Myocyte (in vitro differentiated cells): ENCODE measurements around the gene MFSD12. TPM values are rescaled to one million over a fixed set of nuclear protein-coding genes. Genes with fewer than 3 reads are reported as not detected.

Source experiments
- DNase-seq: peaks from one replicate; pipeline ENCODE4 v3.0.0-alpha.2; 2012; ENCODE audit warnings: low read depth
- total RNA-seq: library from RNA; depleted of rRNA; stranded (reverse); fragments of >200 nt; gene quantifications from 2 replicates; pipeline ENCODE4 v1.2.3, GENCODE V29; 2014

The MFSD12 gene
- total RNA-seq, 1 donor from 2014 or later = 107 TPM

DNA sequence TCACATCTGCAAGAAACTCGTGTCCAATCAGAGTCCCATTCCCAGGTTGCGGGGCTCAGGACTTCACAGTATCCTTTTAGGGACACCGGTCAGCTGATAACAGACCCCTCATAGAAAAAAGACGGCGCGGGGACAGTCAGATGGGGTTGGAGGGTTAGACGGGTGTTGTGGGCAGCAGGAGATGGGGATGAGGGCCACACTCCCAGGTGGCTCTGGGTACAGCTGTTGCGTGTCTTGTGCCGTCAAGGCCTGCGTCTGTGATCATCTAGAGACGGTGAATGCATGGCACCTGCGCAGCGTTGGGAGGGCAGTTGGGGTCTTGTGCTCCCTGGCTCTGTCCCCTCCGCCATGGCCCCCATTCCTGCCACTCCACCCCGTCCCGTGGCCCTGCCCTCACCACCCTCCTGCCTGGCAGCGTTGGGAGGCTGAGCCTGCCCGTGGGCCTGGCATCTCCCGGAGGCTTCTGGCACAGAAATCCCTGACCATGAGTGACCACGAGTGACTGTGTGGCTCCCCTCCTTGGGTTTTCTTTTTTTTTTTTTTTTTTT is 32.4 kb downstream of the MFSD12 start:
- DNase-seq = no peak

- DNase-seq = no peak
These were observed 33.1 kb downstream of the MFSD12 start for GRCh38 chr19:3524078-3524842.

GRCh38 chr19:3523361-3524077 is 33.9 kb downstream of the MFSD12 start:
- no peak for DNase-seq

DNA sequence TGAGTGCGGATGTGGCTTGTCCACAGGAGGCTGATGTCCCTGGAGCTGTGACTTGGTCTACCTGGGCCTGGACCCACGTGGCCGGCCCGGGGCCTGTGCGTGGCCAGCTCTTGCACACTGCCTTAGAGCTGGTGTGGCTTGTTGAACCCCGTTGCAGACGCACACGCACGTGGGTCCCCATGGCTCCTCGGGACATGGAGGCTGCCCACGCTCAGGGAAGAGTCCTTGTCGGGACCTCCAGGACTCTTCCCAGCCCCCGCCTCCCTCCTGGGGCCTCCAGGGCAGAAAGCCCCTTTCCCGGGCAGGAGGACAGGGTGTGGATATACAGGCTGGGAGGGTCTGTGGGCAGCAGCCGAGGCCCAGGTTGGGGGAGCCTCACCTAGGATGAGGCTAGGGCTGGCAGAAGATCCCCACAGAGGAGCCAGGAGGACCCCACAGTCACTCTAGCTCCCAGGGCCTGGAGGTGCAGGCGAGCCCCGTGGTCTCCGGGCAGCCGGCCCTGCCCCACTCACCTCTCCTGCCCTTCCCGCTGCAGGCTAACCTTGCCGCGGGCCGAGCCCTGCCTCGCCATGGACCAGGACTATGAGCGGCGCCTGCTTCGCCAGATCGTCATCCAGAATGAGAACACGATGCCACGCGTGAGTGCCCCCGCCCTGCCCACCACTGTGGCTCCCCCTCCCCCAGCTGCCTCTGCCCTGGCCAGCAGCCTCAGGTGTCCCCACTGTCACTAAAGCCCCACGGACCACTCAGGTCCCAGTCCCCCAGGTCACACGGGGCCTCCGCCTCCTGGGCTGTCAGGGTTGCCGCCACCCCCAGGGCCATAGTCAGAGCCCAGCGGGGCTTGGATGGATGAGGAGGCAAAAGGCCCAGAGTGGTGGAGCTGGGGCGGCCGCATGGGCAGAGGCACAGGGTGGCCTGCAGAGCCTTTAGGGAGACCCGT is 34.7 kb downstream of the MFSD12 start:
- DNase-seq = no peak

DNA sequence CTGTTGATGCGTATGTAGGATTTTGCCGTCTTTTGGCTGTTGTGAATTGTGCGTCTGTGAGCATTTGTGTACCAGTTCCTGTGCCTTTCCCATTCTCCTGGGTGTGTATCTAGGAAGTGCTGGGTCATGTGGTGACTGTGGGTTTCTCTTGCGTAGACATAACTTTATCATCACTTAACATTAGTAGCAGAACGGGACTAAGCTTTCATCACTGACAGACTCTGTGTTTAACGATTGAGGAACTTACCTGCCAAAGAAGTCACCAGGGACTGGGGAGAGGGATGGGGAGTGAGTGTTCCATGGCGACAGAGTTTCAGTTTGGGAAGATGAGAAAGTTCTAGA is 36.3 kb downstream of the MFSD12 start:
- DNase-seq = no peak

DNA sequence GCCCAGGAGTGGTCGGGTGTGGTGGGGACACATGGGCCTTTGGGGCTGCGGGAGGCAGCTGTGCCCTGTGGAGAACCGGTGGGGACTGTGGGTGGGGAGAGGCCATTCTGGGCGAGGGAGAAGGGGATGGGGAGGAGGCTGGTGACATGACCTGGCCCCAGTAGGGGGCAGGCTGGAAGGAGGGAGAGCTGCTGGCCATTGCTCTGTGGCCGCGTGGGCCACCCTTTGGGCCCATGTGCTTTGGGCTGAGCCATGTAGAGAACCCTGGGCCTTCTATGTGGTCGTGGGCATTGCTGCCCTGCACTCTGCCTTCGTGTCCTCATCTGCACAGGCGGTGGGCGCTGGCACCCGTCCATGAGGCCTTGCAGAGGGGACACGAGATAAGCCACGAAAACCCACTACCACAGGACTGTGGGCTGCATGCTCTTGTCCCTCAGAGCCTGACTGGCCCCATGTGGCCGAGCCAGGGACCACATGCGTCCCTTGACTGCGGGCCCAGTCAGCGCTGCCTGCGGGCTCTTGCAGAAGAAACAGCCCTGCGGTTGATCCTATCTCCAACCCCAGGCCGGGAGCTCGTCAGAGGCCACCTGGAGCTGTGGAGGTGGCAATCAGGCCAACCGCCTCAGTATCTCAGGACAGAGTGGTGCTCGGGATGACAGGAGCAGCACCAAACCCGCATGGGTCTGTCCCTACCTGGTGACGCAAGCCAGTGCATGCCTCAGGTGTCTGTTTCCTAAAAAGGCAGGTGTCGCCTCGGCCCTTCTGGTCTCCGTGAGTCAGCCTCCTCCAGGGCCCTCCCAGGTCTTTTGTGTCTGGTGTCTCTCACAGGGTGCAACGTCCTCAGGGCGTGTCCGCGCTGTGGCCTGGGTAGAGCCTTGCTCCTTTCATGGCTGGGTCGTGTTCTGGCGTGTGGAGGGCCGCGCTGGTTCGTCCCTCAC is 37.0 kb downstream of the MFSD12 start:
- peak; percentile 52 for DNase-seq

DNA sequence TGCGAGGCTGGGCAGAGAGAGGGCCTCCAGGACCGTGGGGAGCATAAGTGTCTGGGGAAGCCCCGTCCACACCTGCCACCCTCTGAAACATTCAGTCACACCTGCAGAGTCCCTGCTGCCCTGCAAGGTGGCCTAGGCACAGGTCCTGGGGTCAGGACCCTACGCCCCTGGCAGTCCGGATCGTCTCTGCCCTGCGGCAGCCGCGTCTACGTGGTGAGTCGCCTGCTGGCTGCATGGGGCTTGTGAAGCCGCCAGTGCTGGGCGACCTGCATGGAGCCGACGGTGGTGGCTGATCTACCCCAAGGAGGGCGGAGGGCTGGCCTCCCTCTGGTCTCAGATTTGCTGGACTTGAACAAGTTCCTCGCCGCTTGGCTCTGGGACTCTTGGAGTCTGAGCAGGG is 38.3 kb downstream of the MFSD12 start:
- DNase-seq = no peak

DNA sequence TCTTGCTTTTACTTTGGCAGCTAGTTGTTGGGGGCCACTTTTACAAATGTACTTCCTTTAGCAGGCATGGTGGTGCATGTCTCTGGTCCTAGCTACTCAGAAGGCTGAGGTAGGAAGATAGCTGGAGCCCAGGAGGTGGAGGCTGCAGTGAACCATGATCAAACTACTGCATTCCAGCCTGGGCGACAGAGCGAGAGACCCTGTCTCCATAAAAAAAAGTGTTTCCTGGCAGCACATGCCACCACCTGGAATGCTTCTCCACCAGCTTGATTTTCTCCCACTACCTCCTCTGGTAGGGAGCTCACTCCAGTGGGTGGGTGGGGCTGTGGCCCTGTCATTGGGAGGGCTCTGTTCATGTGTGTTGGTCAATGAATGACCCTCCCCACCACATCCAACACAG is 38.7 kb downstream of the MFSD12 start:
- DNase-seq = no peak

DNA sequence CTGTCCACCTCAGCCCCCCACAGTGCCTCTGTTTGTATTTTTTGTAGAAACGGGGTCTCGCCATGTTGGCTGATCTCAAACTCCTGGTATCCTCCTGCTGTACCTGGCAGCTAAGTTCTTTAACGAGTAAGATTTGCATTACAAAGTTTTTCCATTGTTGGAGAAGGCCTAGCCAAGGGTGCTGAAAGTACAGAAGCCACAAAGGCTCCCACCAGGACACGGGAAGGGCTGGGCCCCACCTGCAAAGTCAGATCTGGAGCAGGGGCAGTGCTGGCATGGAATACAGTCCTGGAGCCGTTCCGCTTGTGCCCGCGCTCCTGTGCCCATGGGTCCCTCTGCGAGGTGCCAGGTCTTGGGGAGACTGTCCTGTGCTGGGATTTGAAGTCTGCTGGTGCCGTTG is 39.1 kb downstream of the MFSD12 start:
- no peak for DNase-seq

- DNase-seq = no peak
These were observed 39.7 kb downstream of the MFSD12 start for GRCh38 chr19:3517638-3518037.

DNA sequence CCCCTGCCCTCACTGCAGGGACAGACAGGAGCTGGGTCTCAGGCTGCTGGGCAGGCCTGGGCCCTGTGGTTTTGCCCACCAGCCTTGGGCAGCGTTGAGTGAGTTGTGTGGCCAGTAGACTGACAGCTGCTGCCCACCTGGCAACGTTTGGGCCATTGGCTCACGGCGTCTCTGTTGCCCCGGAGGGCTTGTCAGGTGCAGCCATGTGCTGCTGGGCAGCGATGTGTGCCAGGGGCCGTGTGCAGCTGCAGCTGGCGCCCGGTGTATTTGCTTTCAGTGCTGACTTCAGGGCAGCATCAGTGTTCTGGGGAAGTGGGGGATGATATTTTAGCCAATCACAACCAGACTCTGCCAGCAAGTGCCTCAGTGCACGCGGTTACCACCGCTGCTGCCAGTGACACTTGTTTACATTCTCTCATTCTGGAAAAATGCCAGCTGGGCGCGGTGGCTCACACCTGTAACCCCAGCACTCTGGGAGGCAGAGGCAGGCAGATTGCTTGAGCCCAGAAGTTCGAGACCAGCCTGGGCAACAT is 40.6 kb downstream of the MFSD12 start:
- peak; percentile 82 for DNase-seq

DNA sequence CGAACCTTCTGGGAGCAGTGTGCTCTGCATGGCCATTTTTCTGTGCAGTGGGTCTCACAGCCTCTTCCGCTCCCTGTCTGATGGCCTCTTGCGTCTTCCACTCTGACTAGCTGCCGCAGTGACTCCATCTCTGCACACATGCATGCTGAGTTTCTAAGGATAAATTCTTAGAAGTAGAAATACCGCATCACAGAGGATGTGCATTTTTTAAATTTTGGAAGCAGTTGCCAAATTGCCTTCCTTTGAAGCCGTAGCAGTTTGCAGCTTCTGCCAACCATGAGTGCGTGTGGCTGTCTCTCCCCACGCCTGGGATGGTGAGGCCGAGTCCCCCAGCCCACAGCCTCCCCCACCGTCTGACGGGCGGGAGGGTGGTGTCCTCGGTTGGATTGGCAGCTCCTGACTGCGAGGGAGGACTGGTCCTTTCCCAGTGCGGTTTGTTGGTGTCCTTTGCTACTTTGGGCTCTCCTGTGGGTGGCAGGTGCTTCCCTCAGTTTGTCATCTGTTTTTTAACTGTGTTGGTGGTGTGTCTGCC is 41.4 kb downstream of the MFSD12 start:
- DNase-seq = no peak

- DNase-seq = no peak
These were observed 42.5 kb downstream of the MFSD12 start for GRCh38 chr19:3514930-3515329.

DNA sequence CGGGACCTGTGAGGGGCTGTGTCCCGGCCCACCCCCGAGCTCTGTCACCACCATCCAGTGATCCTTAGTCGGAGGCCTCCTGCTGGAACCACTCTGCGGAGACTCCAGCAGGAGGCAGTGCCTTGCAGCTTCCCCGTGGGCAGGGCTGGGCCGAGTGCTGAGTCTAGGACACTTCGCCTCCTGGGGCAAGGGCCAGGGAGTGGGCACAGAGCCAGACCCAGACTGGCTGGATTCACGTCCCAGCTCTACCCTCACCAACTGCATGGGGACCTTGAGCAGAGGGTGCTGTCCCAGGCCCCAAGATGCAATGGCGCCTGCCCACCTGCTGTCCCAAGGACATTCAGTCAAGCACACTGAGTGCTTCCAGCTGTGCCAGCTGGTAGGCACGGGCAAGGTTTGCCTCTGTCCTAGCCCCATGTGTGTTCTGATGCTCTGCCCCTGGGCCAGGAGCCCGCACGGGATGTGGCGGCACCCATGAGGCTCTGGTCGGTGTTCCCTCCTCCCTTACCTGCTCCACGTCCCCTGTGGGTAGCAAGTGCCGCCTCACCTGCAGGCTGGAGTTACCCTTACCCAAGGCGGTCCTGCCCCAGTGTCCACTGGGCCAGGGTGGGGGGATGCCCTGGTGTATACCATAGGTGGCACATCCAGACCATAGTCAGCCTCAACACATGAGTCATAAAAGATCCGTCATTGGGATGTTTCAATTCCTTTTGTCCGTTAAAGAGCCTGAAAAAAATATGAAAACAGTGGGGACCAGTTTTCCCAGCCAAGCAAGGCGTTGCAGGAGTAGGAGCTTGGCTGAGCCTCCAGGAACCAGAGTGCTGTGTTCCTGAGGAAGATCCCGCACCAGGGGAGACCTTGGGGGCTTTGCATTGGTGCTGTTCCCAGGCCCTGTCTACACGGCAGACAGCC is 43.9 kb downstream of the MFSD12 start:
- no peak for DNase-seq

DNA sequence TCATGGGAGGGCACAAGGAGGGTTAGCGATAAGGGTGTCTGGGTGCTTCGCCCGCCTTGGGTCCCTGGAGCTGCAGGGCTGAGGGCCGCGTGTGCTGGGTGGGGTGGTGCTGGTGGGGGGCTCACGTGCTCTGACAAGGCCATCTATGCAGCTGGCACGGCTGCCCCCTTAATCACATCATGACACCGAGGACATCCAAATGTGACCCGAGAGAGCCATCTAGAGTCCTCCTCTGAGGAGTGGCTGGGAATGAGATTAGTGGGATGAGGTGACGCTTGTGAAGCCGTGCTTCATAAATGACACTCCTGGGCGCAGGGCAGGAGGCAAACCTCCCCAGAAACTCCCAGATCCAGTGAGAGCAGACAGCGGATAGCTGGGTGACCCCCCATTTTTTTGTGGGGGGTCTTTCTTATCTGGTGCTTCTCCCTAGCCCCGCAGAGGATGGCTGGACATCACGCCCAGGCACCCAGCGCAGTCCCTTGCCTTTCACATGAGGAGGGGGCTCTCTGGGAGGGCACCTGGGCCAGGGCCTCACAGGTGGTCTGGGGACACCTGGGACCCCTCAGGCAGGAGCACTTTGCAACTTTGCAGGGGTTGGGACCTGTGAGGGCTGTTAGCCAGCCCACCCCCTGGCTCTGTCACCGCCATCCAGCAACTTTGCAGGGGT is 44.7 kb downstream of the MFSD12 start:
- DNase-seq = no peak

DNA sequence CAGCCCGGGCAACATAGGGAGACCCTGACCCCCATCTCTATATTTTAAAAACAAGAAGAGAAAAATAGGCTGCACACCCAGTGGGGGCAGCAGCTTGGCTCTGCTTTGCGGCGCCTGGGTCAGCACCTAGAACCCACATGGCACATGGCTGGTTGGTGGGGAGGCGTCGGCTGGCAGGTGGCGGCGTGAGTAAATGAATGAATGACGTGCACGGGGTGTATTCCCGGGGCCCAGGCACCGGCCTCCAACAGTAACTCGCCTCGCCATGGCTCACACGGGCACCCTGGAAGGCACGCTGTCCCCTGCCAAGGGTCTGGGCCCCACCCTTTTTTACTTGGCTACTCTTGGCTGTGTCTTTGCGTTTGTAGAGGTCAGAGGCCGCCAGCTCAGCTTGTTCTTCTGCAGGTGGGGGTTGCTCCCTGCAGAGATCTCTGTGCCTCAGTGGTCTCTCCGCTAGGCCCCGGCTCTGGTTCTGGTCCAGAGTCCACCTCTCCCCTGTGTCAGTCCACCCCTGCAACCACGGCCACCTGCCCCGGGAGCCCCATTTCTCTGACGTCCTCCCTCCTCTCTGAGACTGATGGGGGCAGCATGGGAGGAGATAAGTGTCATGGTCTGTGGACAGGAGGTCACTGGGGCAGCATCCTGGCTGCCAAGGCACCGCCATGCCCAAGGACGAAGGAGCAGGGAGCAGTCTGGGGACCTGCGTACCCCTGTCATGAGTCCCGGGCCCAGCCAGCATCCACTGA is 45.7 kb downstream of the MFSD12 start:
- DNase-seq = no peak

GRCh38 chr19:3510727-3511126 is 46.7 kb downstream of the MFSD12 start:
- DNase-seq = no peak
